HG03103 (cell line): ENCODE results near the gene RNF222.
"Not testable (repeated sequence)": the region's sequence is repeated elsewhere in the genome, so short reads cannot be mapped to it uniquely, and the experiment has no call there.

ENCODE experiments used
- ATAC-seq: cut with Tn5 transposase; IDR thresholded peaks from one replicate; pipeline ENCODE4 v1.9.1; 2021; ENCODE audit warnings: low read depth; ENCODE audit not compliant: unreplicated experiment

RNF222 gene

GRCh38 chr17:8382880-8383142 is 14.8 kb downstream of the RNF222 start:
- ATAC-seq = no peak

GRCh38 chr17:8382052-8382879 is 15.4 kb downstream of the RNF222 start:
- no peak for ATAC-seq

GRCh38 chr17:8380049-8380448 is 17.6 kb downstream of the RNF222 start:
- ATAC-seq = no peak

- ATAC-seq = not testable (repeated sequence)
Measured at GRCh38 chr17:8378117-8378516, 19.5 kb downstream of the RNF222 start.

- ATAC-seq = no peak
Measured at GRCh38 chr17:8377422-8377821, 20.2 kb downstream of the RNF222 start.

GRCh38 chr17:8376271-8377067 is 21.2 kb downstream of the RNF222 start, which contains the start of gene KRABD2:
KRABD2 (minus strand) TSS chr17:8376704.
- ATAC-seq = peak; percentile 74

- no peak for ATAC-seq
Measured at GRCh38 chr17:8375738-8376259, 21.8 kb downstream of the RNF222 start.

- not testable (repeated sequence) for ATAC-seq
Measured at GRCh38 chr17:8373856-8374255, 23.8 kb downstream of the RNF222 start.

GRCh38 chr17:8372422-8372821 is 25.2 kb downstream of the RNF222 start:
- ATAC-seq = no peak

- no peak for ATAC-seq
Measured at GRCh38 chr17:8371786-8372185, 25.8 kb downstream of the RNF222 start.

- no peak for ATAC-seq
Measured at GRCh38 chr17:8369944-8370343, 27.7 kb downstream of the RNF222 start.

GRCh38 chr17:8368193-8368592 is 29.4 kb downstream of the RNF222 start:
- ATAC-seq = no peak

- no peak for ATAC-seq
Measured at GRCh38 chr17:8366231-8366630, 31.4 kb downstream of the RNF222 start.

GRCh38 chr17:8365143-8365542 is 32.5 kb downstream of the RNF222 start:
- no peak for ATAC-seq

GRCh38 chr17:8362651-8363332 is 34.8 kb downstream of the RNF222 start:
- no peak for ATAC-seq

GRCh38 chr17:8360751-8361150 is 36.9 kb downstream of the RNF222 start:
- no peak for ATAC-seq

- ATAC-seq = no peak
Measured at GRCh38 chr17:8360260-8360659, 37.4 kb downstream of the RNF222 start.

GRCh38 chr17:8359769-8360168 is 37.9 kb downstream of the RNF222 start:
- no peak for ATAC-seq

GRCh38 chr17:8357910-8358309 is 39.7 kb downstream of the RNF222 start:
- no peak for ATAC-seq

GRCh38 chr17:8354236-8354635 is 43.4 kb downstream of the RNF222 start:
- ATAC-seq = no peak

- no peak for ATAC-seq
Measured at GRCh38 chr17:8353736-8354135, 43.9 kb downstream of the RNF222 start.
